HepG2 (cell line): Measurements from ENCODE around the gene DCAF16. TPM values are rescaled to one million over a fixed set of nuclear protein-coding genes. Genes with fewer than 3 reads are reported as not detected.
A peak's percentile ranks its signal among the peaks of the same experiment; 100 is the strongest.

Source experiments
- AFF4 ChIP-seq: sonication (generic); formaldehyde crosslinking; IDR thresholded peaks from 2 replicates; pipeline ENCODE4 v1.4.0; 2020; ENCODE audit warnings: missing genetic modification reagents
- AKNA ChIP-seq: sonication (generic); formaldehyde crosslinking; IDR thresholded peaks from 2 replicates; pipeline ENCODE4 v1.4.0; 2020; ENCODE audit warnings: missing genetic modification reagents, borderline replicate concordance
- BCL6 ChIP-seq: IDR thresholded peaks from 2 replicates; pipeline ENCODE4 v1.6.1; 2016; ENCODE audit warnings: missing genetic modification reagents, missing compliant biosample characterization
- HDAC1 ChIP-seq: sonication (generic); formaldehyde crosslinking; IDR thresholded peaks from 2 replicates; pipeline ENCODE4 v1.5.1; 2020; ENCODE audit warnings: mild to moderate bottlenecking, missing genetic modification reagents
- HES4 ChIP-seq: sonication (generic); formaldehyde crosslinking; IDR thresholded peaks from 2 replicates; pipeline ENCODE4 v1.9.0; 2021; ENCODE audit warnings: mild to moderate bottlenecking, missing genetic modification reagents, borderline replicate concordance
- HOMEZ ChIP-seq: IDR thresholded peaks from 2 replicates; pipeline ENCODE4 v1.6.1; 2016; ENCODE audit warnings: low read depth
- HOXD1 ChIP-seq: sonication (generic); formaldehyde crosslinking; IDR thresholded peaks from 2 replicates; pipeline ENCODE4 v1.5.0; 2020; ENCODE audit warnings: missing genetic modification reagents
- MXD4 ChIP-seq: IDR thresholded peaks from 2 replicates; pipeline ENCODE4 v1.6.1; 2016; ENCODE audit warnings: mild to moderate bottlenecking, missing biosample characterization, missing genetic modification reagents
- NCOA5 ChIP-seq: sonication (generic); formaldehyde crosslinking; IDR thresholded peaks from 2 replicates; pipeline ENCODE4 v1.4.0; 2020; ENCODE audit warnings: missing genetic modification reagents
- NFKB2 ChIP-seq: sonication (generic); formaldehyde crosslinking; IDR thresholded peaks from 2 replicates; pipeline ENCODE4 v1.4.0; 2020; ENCODE audit warnings: missing genetic modification reagents, borderline replicate concordance
- SOX13 ChIP-seq, 3 experiments: fragments of 450-650 bp in 1 of 3; sonication (generic) in 1 of 3; formaldehyde crosslinking in 1 of 3; IDR thresholded peaks in 2 of 3; conservative IDR thresholded peaks in 1 of 3; 2 replicates each; pipeline versions ENCODE4 v1.5.0 to v1.6.1; 2016 to 2020; ENCODE audit warnings: antibody characterized with exemption in 1 of 3, mild to moderate bottlenecking in 1 of 3, missing compliant biosample characterization in 1 of 3, missing genetic modification reagents in 1 of 3, moderate library complexity in 1 of 3
- SP4 ChIP-seq: sonication (generic); formaldehyde crosslinking; IDR thresholded peaks from 2 replicates; pipeline ENCODE4 v1.8.1; 2023; ENCODE audit warnings: mild to moderate bottlenecking, missing genetic modification reagents
- STAT6 ChIP-seq: sonication (generic); formaldehyde crosslinking; IDR thresholded peaks from 2 replicates; pipeline ENCODE4 v1.4.0; 2020; ENCODE audit warnings: missing genetic modification reagents, mild to moderate bottlenecking, borderline replicate concordance
- ZNF724P ChIP-seq: sonication (generic); formaldehyde crosslinking; IDR thresholded peaks from 2 replicates; pipeline ENCODE4 v1.8.0; 2022; ENCODE audit warnings: missing genetic modification reagents, borderline replicate concordance
- polyA plus RNA-seq, 8 experiments: library from polyadenylated mRNA; depleted of rRNA in 3 of 8; stranded (reverse) in 7 of 8; unstranded in 1 of 8; fragments of >200 nt; fragmentation: Illumina TruSeq in 4 of 8; extraction: Trizol in 4 of 8; gene quantifications; 2 replicates each; pipeline versions ENCODE4 v1.2.1 to v1.2.3, GENCODE V29; 2011 to 2016; ENCODE audit warnings: low read depth in 4 of 8, missing spikeins in 1 of 8, mixed read lengths in 1 of 8; ENCODE audit not compliant: insufficient read depth in 1 of 8
- total RNA-seq, 5 experiments: library from RNA; depleted of rRNA; stranded (reverse); fragments of >200 nt; fragmentation: Illumina TruSeq; extraction: Trizol; gene quantifications; 2 replicates each; pipeline ENCODE4 v1.2.3, GENCODE V29; 2016; ENCODE audit warnings: low read depth in 1 of 5

The DCAF16 gene
- total and polyA plus RNA-seq, 2 of the 13 experiments (the other 11 are each of a cell fraction or from before 2014, with no cell fraction given), result 37.5 to 41.9 TPM

GRCh38 chr4:17810260-17811077, at the start of gene DCAF16, which contains the start of gene NCAPG (continued):
- TF ChIP-seq HOMEZ (peak; percentile 90), STAT6 (CRISPR knock-in tag) (no peak), HES4 (CRISPR knock-in tag) (peak; percentile 71), MXD4 (CRISPR knock-in tag) (no peak; the same call in 1 of the 2 replicates), NFKB2 (CRISPR knock-in tag) (peak; percentile 93; the same call in 1 of the 2 replicates), NCOA5 (CRISPR knock-in tag) (no peak), HOXD1 (peak; percentile 43; the same call in 1 of the 2 replicates), SP4 (CRISPR knock-in tag) (peak; percentile 77), AFF4 (CRISPR knock-in tag) (no peak), BCL6 (CRISPR knock-in tag) (peak; percentile 46; the same call in 1 of the 2 replicates), ZNF724P (peak; percentile 98), SOX13 (IDR thresholded peaks at IDR 0.05) (no peak), SOX13 (CRISPR knock-in tag; conservative IDR thresholded peaks at IDR 0.05 in 1 of 2, IDR thresholded peaks at IDR 0.05 in 1 of 2) (no peak), AKNA (CRISPR knock-in tag) (no peak), HDAC1 (peak; percentile 96)
